Stimulated activated CD8-positive, alpha-beta memory T cell treated with anti-CD3 and anti-CD28 coated beads, Interleukin-12 subunit alpha, Interleukin-12 subunit beta, amount 100 ng/mL, for 1 hour (primary cell): Measurements from ENCODE around the gene SRR.

Experiments used
- DNase-seq: peaks from one replicate; pipeline ENCODE4 v3.0.0-alpha.2; 2020; ENCODE audit warnings: low read depth

SRR gene

DNA sequence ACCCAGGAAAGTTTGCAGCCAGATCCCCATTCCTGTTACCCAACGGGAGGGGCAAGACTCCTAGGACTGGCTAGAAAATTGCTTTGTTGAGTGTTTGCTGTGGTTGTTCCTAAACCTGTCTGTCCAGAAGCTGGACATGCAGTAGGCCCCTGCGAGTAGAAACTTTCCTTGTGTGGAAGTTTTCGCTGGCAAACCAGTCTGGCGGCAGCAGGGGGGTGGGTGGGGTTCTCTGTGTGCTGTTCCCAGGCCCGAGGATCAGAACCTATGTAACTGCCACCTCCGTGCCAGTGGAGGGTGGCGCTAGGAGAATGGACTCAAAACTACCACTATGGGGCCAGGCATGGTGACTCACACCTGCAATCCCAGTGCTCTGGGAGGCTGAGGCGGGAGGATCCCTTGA is 42.7 kb downstream of the SRR start:
- DNase-seq = no peak

DNA sequence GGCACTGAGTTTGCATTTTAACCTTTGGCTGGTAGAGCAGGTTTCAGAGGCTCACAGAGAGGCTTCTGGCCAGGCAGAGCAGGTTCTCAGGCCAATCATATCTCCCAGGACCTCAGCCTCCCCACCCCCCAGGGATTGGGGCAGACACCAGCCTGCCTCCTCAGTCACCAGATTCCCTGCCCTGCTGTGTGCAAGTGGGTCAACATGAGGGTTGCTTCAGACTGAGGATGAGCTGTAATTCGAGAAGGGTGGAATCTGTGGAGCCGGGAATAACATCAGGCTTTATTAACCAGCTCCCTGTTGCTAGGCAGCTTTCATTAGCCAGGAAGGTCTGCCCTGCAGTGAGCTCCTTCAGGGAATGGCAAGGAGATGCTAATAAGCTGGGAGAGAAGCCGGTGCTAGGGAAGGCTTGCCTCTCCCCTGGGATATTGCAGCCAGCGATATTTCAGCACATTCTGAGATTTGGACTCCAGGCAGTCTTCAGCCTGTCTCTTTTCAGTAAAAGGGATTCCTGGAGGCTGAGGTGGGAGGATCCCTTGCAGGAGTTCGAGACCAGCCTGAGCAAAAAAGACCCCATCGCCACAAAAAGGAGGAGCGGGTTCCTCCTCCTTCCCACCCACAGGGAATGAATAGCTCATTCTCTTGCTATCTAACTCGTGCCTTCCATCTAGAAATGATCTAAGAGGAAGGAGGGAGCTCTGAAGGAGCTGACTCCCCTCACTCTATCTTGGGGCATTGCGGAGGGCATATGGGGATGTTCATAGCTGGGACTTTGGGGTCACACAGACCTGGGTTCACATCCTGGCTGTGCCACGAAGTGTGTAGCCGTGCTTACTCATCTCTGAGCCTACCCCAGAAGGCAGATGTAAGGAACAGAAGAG is 44.3 kb downstream of the SRR start:
- DNase-seq = no peak

DNA sequence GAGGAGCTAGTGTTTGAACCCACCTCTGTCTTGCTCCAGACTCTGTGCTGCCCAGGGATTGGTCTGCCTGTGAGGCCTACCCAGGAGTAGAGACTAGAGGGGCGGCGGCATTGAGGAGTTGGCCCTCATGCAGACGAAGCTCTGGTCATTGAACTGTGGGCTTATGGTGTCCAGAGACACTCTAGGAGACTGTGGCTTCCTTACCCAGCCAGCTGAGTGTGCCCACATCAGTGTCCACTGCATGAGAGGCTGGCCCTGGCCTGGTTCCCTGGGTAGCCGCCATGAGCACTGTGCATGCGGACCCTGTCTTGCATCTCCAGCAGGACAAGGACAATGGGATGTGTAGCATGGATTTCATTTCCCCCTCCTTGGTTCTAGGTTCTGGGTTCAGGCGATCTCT is 47.5 kb downstream of the SRR start:
- DNase-seq = no peak

DNA sequence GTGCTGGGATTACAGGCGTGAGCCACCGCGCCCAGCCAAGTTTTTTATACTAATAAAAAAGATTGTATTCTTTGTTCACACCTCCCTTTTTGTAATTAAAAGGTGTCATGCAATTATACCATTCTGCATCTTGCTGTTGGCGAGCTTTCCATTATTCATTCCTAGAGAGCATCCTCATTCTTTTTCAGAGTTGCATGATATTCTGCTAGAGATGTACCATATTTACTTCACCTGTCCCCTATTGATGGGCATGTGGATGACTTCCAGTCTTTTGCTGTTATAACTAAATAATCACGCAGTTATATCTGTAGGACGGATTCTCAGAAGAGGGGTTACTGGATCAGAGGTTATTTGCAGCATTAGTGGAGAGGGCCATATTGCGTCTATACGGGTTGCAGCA is 50.6 kb downstream of the SRR start:
- DNase-seq = no peak

DNA sequence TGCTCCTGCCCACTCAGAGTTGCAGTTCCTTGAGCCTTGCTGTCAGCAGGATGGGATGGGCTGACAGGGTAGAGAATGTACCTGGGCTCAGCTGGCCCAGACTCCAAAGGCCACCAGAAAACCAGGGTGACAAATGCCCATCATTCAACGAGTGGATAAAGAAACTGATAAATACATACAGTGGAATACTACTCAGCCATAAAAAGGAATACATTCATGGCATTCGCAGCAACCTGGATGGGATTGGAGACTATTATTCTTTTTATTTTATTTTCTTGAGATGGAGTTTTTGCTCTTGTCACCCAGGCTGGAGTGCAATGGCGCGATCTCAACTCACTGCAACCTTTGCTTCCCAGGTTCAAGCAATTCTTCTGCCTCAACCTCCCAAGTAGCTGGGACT is 53.5 kb downstream of the SRR start:
- no peak for DNase-seq

DNA sequence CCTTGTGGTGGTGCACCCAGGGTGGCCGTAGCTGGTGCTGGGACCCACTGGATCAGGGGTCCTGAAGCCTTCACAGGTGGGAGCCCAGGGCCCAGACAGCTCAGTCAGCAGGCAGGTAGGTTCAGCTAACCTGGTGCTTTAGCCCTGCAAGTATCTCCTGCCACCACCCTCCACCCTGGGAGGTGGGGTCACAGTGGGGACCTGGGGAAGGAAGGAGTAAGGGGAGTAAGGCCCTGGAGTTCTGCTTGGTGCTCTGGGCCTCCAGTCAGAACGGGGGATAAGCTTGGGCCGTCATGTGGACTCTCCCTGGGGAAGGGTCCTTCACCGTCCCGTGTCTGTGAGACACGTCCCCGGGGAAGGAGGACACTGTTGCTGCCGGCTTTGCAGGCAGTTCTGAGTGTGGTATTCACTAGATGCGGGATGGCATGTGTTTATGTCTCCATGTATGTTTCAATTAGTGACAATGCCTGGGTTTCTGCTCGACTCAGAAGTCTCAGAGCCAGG is 54.2 kb downstream of the SRR start:
- no peak for DNase-seq

DNA sequence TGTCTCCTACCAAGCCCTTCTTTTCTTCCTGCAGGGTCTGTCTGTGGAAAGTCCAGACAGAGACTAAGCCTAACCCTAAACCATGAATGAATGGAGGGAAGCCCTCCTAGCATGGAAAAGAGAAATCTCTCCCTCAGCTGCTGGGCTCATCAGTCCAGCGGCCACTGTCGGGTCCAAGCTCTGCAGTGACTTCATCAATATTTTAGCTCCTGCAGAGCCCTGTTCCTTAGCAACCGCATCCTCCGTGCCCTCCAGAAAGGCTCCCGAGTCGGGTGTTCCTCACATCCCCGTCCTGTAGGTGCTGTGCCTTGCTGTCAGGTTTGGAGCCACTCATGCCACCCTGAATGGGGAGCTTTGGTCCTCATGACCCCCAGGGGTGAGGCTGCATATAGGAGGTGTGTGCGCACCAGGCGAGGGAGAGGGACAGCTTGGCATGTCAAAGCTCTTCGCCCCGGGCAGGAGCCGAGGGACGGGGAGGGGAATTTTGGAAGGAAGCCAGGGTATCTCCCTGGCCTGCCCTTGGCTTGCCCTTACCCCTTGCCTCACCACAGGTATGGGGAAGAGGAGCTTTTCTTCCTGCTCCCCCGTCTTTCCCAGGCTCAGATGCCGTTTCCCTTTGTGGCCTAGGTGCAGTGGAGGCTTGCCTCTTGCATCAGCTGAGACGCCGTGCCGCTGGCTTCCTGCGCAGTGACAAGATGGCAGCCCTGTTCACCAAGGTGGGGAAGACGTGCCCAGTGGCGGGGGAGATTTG is 57.4 kb downstream of the SRR start:
- no peak for DNase-seq

DNA sequence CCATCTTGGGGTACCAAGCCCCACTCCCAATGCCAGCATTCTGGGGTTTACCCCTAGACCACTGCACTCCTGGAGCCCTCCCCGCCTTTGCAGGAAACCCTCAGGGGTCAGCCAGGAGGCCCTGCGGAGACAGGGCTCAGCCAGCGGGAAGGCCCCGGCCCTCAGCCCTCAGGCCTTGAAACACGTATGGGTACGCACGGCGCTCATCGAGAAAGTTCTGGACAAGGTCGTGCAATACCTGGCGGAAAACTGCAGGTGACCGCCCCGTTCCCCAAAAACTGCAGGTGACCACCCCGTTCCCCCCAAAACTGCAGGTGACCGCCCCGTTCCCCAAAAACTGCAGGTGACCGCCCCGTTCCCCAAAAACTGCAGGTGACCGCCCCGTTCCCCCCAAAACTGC is 58.3 kb downstream of the SRR start:
- no peak for DNase-seq

DNA sequence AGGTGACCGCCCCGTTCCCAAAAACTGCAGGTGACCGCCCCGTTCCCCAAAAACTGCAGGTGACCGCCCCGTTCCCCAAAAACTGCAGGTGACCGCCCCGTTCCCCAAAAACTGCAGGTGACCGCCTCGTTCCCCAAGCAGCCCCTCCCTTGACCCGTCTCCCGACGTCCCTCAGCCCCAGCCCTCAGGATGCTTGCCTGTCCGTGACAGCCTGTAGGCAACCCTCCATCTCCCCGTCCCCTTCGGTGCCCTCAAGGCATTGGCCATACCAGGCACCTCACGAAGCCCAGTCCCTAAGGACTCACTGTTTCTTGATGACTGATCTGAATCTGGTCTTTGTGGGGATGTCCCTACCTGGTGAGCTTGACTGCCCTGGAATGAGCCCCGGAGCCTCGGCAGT is 58.7 kb downstream of the SRR start:
- no peak for DNase-seq

DNA sequence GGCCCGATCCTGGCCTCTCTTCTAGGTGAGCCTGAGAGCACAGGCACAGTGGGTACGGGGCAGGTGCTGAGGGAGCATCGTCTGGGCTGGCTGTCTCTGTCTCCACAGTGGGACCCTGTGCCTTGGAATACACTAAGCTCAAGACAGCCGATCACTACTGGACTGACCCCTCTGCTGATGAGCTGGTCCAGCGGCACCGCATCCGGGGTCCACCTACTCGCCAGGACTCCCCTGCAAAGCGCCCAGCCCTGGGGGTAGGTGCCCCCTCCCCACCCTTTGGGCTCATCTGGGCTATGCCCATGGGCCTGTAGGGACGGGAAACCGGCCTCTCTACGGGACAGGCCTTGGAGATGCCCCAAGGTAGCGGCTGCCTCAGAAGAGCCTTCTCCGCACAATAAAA is 59.1 kb downstream of the SRR start:
- no peak for DNase-seq

DNA sequence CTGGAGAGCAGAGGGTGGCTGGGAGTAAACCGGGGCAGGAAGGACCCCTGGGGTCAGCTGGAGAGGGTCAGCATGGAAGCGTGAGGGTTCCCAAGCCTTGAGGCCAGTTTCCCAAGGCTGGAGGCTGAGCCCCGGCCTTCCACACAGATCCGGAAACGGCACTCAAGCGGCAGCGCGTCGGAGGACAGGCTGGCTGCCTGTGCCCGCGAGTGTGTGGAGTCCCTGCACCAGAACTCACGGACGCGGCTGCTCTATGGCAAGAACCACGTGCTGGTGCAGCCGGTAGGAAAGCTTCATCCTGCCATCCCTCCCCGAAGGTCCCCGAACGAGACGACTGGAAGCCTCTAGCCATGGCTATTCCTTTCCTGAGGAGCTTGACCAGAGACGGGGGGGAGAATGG is 59.6 kb downstream of the SRR start:
- no peak for DNase-seq

DNA sequence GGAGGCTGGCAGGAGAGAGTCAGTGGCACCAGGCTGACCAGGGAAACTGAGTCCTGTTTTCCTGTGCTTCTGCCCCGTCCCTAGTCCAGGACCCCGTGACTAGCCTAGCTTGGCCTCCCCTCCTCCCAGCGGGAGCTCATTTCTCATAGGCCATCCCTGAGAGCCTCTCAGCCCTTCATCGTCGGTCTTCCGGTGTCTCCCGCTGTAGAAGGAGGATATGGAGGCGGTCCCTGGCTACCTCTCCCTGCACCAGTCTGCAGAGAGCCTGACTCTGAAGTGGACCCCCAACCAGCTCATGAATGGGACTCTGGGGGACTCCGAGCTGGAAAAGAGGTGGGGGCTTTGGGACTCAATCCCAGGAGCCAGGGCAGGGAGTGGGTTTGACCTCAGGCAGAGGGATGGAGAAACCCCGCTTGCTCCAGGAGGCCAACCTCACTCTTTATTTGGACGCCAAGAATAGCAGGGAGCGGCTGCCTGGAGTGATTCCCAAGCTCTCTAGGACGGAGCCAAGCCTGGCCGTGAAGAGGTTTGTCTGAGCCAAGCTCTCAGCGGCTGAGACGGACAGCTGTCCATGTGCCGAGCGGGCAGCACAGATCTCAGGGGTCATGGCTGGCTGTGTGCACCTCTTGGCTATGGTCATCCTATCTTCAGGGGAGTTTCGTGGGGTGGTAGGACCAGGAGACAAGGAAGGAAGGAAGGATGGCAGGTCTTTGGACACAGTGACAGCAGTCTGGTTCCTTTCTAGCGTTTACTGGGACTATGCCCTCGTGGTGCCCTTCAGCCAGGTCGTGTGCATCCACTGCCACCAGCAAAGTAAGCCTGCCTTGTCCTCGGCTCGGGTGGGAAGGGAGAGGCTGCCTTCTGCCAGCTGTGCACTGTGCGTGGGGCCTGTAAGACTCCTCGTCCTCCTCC is 60.4 kb downstream of the SRR start:
- DNase-seq = no peak

DNA sequence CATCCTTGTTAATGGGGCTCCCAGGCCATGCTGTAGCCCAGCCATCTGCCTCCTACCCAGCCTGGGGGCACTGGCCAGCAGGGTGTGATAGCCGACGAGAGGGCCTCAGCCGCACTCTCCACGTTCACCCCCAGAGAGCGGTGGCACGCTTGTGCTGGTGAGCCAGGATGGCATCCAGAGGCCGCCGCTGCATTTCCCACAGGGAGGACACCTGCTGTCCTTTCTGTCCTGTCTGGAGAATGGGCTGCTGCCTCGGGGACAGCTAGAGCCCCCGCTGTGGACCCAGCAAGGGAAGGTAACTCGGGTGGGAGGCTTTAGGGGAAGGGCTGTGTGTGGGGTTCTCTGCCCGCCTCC is 61.0 kb downstream of the SRR start:
- DNase-seq = no peak

DNA sequence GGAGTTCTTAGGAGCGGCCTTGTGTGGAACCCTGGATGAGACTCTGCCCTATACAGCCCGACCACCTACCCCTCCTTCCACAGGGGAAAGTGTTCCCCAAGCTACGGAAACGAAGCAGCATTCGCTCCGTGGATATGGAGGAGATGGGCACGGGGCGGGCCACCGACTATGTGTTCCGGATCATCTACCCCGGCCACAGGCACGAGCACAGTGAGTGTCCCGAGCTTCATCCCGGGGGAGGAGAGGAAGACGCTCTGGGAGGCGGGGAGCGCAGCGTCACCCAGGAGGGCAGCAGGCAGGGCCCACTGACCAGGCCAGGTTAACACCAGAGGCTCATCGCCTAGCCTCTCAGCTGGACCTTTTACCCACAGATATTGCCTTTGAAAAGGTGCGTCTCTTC is 61.4 kb downstream of the SRR start:
- no peak for DNase-seq

DNA sequence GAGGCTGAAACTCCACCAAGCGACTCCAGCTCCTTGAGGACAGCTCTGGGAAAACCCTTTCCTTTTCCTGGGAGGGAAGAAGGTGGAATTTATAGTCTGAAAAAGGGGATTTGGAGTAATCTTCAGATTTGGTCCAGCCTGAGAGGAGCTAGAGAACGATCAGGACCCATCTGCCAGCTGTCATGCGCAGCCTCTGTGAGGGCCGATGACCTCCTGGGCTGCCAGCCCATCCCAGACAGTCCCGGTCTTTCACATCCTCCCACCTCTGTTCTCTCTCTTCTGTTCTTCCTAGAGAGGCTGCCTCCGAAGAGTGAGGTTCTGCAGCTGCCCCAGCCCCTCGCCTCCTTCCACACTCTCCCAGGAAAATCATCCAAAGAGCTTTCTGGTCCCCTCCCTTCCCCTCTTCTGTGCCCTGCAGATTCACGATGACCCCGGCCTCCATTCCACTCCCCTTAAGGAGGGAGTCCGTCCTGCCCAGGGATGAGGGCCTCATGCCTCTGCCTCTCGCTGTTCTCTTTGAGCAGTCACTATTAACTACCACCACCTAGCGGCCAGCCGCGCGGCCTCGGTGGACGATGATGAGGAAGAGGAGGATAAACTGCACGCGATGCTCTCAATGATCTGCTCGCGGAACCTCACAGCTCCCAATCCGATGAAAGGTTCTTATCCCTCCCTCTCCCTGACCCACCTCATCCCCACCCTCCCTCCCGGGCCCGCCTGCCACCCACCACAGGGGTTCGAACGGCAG is 63.2 kb downstream of the SRR start:
- DNase-seq = no peak

DNA sequence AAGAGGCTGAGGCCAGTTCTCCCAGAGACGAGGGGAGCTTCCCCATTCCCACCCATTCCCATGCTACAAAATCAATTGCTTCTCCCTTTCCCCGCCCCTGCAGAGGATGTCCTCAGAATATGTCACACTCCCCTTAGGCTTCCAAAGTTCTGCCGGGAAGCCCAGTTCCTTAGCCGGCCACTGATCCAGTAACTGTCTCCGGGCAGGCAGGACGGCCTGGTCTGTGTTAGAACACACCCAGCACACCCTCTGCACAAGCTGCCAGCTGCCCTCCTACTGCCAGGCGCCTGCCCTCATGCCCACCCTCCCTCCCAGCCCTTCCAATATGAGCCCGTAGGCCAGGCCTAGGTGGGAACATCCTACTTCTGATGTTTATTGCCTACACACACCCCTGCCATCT is 64.6 kb downstream of the SRR start:
- DNase-seq = no peak

DNA sequence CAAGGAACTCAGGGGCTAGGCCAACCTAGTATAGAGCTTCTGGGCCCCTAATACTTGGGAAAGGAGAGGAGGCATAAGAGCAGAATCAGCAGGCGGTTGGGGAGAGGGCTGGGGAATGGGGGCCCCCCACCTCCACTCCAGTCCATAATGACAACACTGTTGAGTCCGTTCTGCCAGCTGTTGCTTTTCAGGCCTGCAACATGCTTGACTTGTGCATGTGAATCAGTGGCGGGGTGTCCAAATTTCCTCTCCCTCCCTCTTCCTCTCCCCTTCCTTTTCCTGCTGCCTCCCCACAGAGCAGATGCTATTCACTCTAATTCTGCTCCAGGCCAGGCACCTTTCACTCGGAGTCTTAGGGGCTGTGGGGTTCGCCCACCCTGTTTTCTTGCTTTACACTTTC is 65.3 kb downstream of the SRR start:
- DNase-seq = no peak

DNA sequence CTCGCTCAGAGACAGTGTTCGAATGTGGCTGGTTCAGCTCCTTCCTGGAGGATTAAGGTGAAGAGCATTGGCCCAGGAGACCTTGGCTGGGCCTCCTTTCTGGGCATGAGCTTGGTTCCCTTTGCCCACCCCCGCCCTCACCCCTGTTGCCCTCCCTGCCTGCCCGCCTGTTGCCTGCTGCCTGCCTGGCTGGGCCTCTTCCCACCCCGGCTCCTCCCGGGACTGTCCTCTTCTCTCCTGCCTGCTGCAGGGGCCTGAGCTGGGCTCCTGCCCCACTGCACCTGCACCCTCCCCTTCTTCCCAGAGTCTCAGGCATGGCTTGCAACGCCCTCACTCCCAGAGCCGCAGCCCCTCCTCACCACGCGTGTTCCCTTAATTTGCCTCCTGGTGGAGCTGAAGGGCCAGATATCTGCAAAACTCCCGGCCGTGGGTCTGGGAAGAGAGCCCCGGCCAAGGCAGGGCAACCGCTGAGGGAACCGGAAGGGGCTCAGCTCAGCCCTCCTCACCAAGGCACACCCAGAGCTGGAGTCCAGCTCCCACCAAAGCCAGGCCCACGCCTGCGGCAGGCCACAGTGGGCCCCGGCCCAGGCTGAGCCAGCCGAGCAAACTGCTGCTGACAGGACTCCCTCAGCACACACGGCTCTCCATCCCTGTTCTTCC is 65.9 kb downstream of the SRR start:
- no peak for DNase-seq

DNA sequence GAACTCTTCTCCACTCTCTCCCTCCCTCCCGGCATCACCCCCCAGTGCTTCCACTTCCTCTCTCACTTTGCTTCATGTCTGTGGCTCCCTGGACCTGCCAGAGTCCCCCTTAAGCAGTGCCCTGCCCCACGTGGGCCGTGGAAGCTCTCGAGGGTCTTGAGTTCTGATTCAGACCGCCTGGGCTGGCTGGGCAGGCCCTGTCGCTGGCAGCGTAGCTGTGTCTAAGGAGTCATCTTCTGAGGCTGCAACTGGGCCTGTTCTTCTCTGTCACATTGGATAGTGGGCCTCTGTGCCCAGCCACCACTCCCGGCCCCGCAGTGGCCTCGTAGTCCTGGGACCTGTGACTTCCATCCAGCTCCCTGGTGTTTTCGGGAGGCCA is 66.5 kb downstream of the SRR start:
- DNase-seq = no peak

DNA sequence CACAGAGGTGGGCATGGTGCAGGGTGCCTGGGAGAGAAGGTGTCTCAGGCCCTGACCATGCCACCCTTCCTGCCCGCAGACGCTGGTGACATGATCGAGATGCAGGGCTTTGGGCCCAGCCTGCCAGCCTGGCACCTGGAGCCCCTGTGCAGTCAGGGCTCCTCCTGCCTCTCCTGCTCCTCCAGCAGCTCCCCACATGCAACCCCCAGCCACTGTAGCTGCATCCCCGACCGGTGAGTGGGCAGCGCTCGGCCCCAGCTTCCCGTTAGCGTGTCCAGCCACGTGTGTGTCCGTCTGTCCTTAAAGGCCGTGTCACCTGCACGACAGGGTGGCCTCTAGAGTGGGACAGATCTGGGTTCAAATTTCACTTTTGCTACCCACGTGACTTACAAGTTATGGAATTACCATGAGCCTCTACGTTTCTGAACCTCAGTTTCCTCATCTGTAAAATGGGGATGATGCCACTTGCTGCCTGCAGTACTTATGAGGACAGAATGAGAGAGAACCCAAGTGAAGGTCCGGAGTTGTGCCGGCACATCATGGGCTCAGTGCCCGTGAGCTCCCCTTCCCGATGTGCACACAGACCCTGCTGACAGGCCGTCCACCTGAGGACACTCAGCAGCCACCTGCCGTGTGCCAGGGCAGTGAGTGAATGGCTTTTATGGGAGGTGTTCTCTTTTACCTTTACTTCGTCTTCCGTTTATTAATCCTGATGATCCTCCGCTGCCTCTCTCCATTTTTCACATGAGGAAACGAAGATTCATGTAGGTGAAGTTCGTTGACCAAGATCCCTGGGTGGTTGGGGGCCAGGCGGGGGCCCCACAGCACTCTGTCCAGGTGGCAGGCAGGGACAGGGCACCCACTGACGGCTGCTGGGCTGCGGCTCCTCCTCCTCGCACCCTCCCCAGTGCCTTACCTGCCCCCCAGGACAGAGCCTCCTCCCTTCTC is 67.7 kb downstream of the SRR start:
- DNase-seq = no peak
